ENCODE data around the gene NKX2-2. TPM values are rescaled to one million over a fixed set of nuclear protein-coding genes. Genes with fewer than 3 reads are reported as not detected.

Gene NKX2-2
- polyA plus RNA-seq, 1 donor: 4.1 TPM

DNA sequence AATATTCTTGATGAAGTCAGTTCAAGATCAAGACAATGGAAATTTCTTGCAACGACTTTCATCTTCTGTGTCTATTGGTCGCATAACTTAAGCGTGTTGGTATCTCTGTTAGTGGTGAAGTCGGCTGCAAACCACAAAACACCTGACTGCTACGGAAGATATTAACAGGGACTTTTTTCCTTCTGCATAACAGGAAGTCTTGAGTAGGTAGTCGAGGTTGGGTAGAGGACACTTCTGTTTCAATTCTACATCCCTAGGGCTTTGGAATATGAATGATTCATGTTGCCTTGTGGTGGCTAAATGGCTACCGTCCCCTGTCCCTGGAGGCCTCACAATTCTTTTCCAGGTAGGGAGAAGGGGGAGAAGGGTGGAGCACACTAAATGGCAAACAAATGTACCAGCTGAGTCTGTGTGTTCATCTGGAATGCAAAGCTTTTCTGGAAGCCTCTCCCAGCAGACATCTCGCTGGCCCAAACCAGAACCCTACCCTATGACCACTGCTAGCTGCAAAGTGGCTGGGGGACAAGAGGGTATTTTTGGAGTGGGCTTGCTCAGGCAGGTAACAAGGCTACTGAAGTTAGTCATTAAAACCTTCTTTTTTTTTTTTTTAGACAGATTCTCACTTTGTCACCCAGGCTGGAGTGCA lies 34.6 kb upstream of the NKX2-2 start:
- DNase-seq: no peak
- WGBS (ENCODE audit: insufficient coverage, low lambda C conversion rate): no CpG with 5 or more reads among the region's 8 CpGs
- Histone ChIP-seq H3K4me1 (ENCODE audit: control insufficient read depth, insufficient read depth, low read length) (no peaks in the 10 kb centered on the region), H3K27ac (ENCODE audit: low read length) (no peak overlapping the region), H3K27me3 (ENCODE audit: control insufficient read depth, insufficient read depth, low read length) (no peaks in the 10 kb centered on the region), H3K36me3 (ENCODE audit: control insufficient read depth, insufficient read depth, low read length) (no peaks in the 10 kb centered on the region), H3K9me3 (ENCODE audit: control insufficient read depth, low read depth, low read length) (no peaks in the 10 kb centered on the region), H3K4me3 (ENCODE audit: low read length) (no peak overlapping the region)

DNA sequence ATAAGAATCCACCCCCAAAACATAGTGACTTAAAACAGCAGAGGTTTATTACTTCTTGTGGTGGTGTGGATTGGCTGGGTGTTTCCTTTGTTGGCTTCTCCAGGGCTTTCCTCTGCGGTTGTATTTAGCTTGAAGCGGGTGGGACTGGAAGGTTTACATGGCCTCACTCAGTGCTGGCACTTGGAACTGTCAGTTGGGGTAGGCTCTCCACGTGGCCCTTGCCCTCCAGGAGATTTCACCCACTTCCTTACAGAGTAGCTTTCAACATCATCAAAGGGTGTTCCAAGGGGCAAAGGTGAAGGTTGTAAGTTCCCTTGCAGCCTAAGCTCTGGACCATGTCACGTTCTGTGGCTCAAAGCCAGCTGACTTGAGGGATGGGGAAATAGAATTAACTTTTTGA lies 32.5 kb upstream of the NKX2-2 start:
- H3K27ac ChIP-seq (ENCODE audit: low read length): no peak overlapping the region
- DNase-seq: no peak

DNA sequence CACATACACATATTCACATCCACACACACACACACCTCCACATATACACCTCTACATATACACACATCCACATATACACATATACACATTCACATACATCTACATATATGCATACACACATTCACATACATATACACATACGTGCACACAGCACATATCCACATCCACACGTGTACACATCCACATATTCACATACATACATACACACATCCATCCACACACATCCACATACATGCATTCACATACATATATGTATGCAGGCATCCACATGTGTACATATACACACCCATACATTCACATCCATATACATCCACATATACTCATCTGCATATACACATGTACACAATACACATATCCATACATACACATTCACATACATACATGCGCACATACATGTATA lies 25.6 kb upstream of the NKX2-2 start:
- Histone ChIP-seq H3K27me3 (ENCODE audit: control insufficient read depth, insufficient read depth, low read length) (peaks cover 2% of the 10 kb centered on the region), H3K9me3 (ENCODE audit: control insufficient read depth, low read depth, low read length) (no peaks in the 10 kb centered on the region), H3K4me3 (ENCODE audit: low read length) (no peak overlapping the region), H3K27ac (ENCODE audit: low read length) (no peak overlapping the region), H3K4me1 (ENCODE audit: control insufficient read depth, insufficient read depth, low read length) (no peaks in the 10 kb centered on the region), H3K36me3 (ENCODE audit: control insufficient read depth, insufficient read depth, low read length) (no peaks in the 10 kb centered on the region)
- no peak for DNase-seq
- WGBS (ENCODE audit: insufficient coverage, low lambda C conversion rate): 100% methylated on average over 1 of the region's 3 CpGs

More for the DNA sequence above, 32.5 kb upstream of the NKX2-2 start:
- no peaks in the 10 kb centered on the region for H3K4me1 ChIP-seq (ENCODE audit: control insufficient read depth, insufficient read depth, low read length)
- no peaks in the 10 kb centered on the region for H3K36me3 ChIP-seq (ENCODE audit: control insufficient read depth, insufficient read depth, low read length)
- H3K27me3 ChIP-seq (ENCODE audit: control insufficient read depth, insufficient read depth, low read length): no peaks in the 10 kb centered on the region
- no peak overlapping the region for H3K4me3 ChIP-seq (ENCODE audit: low read length)
- H3K9me3 ChIP-seq (ENCODE audit: control insufficient read depth, low read depth, low read length): no peaks in the 10 kb centered on the region
- 40% methylated on average over 1 of the region's 4 CpGs for WGBS (ENCODE audit: insufficient coverage, low lambda C conversion rate)

DNA sequence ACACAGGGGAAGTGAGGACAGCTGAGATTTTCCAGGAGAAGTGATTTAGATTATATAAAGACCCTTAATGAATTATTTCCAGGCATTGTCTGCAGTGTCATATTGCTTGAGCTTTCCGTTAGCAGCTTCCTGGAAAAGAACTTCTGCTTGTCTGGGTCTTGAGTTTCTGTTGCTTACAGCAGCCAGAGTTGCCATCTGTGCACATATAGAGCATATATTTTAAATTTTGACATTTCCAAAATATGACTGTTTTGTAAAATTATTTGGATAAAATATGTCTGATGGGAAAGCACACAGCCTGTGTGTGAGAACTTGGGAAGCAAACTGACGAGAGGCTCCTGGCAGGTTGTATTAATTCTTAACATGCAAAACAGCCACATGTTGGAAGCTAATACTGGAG lies 21.0 kb upstream of the NKX2-2 start:
- no peak overlapping the region for H3K27ac ChIP-seq (ENCODE audit: low read length)
- H3K4me3 ChIP-seq (ENCODE audit: low read length): no peak overlapping the region
- H3K27me3 ChIP-seq (ENCODE audit: control insufficient read depth, insufficient read depth, low read length): peaks cover 4% of the 10 kb centered on the region
- H3K9me3 ChIP-seq (ENCODE audit: control insufficient read depth, low read depth, low read length): no peaks in the 10 kb centered on the region
- no peak for DNase-seq
- WGBS (ENCODE audit: insufficient coverage, low lambda C conversion rate): 100% methylated on average over 1 of the region's 2 CpGs
- no peaks in the 10 kb centered on the region for H3K4me1 ChIP-seq (ENCODE audit: control insufficient read depth, insufficient read depth, low read length)
- no peaks in the 10 kb centered on the region for H3K36me3 ChIP-seq (ENCODE audit: control insufficient read depth, insufficient read depth, low read length)

DNA sequence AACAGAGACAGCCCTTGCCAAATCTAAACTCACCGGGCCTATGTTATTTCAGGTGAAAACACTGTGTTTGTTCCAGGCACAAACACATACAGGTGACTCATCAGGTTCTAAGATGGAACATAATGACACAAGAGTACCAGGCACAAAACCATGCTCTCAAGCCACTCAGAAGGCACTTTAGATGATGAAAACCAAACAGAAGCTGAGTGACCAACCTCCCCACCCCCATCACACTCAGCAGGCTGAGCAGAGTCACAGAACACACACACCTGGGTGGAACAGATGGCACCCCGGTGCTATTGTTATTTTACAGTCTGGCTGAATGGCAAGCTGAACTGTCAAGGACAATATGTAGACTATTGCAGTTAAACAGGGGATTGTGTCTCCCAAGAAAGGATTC lies 20.6 kb upstream of the NKX2-2 start:
- DNase-seq: peak in 1 of 2 donors; percentile 31

DNA sequence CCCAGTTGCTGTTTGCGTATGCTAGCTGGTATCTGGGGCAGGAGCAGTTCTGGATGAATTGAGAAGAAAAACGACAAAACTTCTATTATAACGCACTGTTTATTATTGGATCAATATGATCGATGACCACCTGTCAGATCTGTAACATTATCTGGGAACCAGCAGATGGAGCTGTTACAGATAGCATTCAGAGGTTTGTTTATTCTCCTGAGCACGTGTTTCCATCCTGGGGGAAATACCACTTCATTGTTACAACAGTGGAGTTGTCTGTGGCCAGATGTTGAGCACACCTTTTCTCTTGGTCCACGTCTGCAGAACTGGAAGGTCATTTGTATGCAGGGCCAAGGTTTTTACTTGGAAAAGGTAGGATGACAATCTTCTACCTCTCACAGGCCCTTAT lies 16.0 kb upstream of the NKX2-2 start:
- DNase-seq: no peak
- H3K27me3 ChIP-seq (ENCODE audit: control insufficient read depth, insufficient read depth, low read length): peaks cover 24% of the 10 kb centered on the region

More for the DNA sequence above, 20.6 kb upstream of the NKX2-2 start:
- H3K9me3 ChIP-seq (ENCODE audit: control insufficient read depth, low read depth, low read length): no peaks in the 10 kb centered on the region
- no peaks in the 10 kb centered on the region for H3K4me1 ChIP-seq (ENCODE audit: control insufficient read depth, insufficient read depth, low read length)
- H3K4me3 ChIP-seq (ENCODE audit: low read length): no peak overlapping the region
- WGBS (ENCODE audit: insufficient coverage, low lambda C conversion rate): no CpG with 5 or more reads among the region's 2 CpGs
- H3K27ac ChIP-seq (ENCODE audit: low read length): no peak overlapping the region
- peaks cover 4% of the 10 kb centered on the region for H3K27me3 ChIP-seq (ENCODE audit: control insufficient read depth, insufficient read depth, low read length)
- H3K36me3 ChIP-seq (ENCODE audit: control insufficient read depth, insufficient read depth, low read length): no peaks in the 10 kb centered on the region

DNA sequence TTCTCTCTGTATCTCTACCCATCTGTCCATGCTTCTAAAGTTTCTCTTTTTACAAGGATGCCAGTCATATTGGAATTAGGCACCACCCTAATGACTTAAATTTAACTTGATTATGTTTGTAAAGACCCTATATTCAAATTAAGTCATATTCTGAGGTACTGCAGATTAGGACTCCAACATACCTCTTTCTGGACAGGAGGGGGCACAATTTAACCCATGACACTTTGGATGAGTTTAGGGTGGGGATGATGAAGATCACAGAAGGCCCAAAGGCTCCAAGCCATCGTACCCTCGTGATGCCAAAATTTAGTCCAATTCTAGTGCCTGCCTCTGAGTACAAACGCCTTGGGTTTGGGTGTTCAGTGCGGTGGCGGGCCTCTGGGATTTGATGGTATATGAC lies 15.0 kb upstream of the NKX2-2 start:
- no peaks in the 10 kb centered on the region for H3K9me3 ChIP-seq (ENCODE audit: control insufficient read depth, low read depth, low read length)
- H3K36me3 ChIP-seq (ENCODE audit: control insufficient read depth, insufficient read depth, low read length): no peaks in the 10 kb centered on the region
- 94% methylated on average over 3 of the region's 5 CpGs for WGBS (ENCODE audit: insufficient coverage, low lambda C conversion rate)
- no peaks in the 10 kb centered on the region for H3K4me1 ChIP-seq (ENCODE audit: control insufficient read depth, insufficient read depth, low read length)
- H3K27ac ChIP-seq (ENCODE audit: low read length): no peak overlapping the region
- no peak overlapping the region for H3K4me3 ChIP-seq (ENCODE audit: low read length)
- H3K27me3 ChIP-seq (ENCODE audit: control insufficient read depth, insufficient read depth, low read length): peaks cover 34% of the 10 kb centered on the region
- no peak for DNase-seq

More for the DNA sequence above, 16.0 kb upstream of the NKX2-2 start:
- no peak overlapping the region for H3K27ac ChIP-seq (ENCODE audit: low read length)
- WGBS (ENCODE audit: insufficient coverage, low lambda C conversion rate): no CpG with 5 or more reads among the region's 6 CpGs
- no peaks in the 10 kb centered on the region for H3K9me3 ChIP-seq (ENCODE audit: control insufficient read depth, low read depth, low read length)
- H3K4me1 ChIP-seq (ENCODE audit: control insufficient read depth, insufficient read depth, low read length): no peaks in the 10 kb centered on the region
- H3K4me3 ChIP-seq (ENCODE audit: low read length): no peak overlapping the region
- H3K36me3 ChIP-seq (ENCODE audit: control insufficient read depth, insufficient read depth, low read length): no peaks in the 10 kb centered on the region

DNA sequence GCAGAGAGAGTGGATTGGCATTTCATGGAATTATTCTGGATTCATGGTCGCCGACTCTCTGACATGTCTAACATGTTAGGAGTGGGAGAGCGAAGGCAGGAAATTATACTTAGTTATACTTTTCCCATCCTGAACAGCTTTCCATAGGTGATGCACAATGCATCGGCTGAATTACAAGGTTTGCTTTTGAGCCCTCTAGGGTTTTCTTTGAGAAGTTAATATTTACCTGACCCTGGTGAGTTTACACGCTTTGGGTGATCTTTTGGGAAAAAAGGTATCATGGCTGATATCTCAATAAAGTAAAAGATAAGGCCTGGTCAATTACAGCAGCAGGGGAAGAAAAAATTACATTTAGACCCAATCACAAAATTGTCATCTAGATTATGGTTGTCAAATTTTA lies 14.0 kb upstream of the NKX2-2 start:
- Histone ChIP-seq H3K9me3 (ENCODE audit: control insufficient read depth, low read depth, low read length) (no peaks in the 10 kb centered on the region), H3K27me3 (ENCODE audit: control insufficient read depth, insufficient read depth, low read length) (peaks cover 44% of the 10 kb centered on the region), H3K4me3 (ENCODE audit: low read length) (no peak overlapping the region), H3K27ac (ENCODE audit: low read length) (no peak overlapping the region), H3K36me3 (ENCODE audit: control insufficient read depth, insufficient read depth, low read length) (no peaks in the 10 kb centered on the region), H3K4me1 (ENCODE audit: control insufficient read depth, insufficient read depth, low read length) (peaks cover 1% of the 10 kb centered on the region)
- WGBS (ENCODE audit: insufficient coverage, low lambda C conversion rate): 38% methylated on average over 1 of the region's 5 CpGs
- DNase-seq: no peak

DNA sequence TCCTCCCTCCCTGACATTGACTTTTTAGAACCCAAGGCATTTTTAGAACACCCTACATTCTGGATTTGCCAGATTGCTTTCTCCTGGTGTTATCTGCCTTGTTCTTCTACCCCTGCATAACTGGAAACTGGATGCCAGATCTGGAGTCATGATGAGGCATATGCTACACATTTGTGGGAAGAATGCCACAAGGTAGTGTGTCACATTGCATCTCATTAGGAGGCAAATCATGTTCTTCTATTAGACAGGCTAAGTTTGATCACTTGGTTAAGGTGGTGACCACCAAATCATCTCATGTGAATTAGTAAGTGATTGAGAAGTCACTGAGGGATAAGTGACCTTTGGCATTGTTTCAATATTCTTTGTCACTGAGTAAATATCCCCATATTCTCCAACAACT lies 12.9 kb upstream of the NKX2-2 start:
- Histone ChIP-seq H3K4me1 (ENCODE audit: control insufficient read depth, insufficient read depth, low read length) (peaks cover 3% of the 10 kb centered on the region), H3K4me3 (ENCODE audit: low read length) (no peak overlapping the region), H3K9me3 (ENCODE audit: control insufficient read depth, low read depth, low read length) (no peaks in the 10 kb centered on the region), H3K27me3 (ENCODE audit: control insufficient read depth, insufficient read depth, low read length) (peaks cover 49% of the 10 kb centered on the region), H3K27ac (ENCODE audit: low read length) (no peak overlapping the region), H3K36me3 (ENCODE audit: control insufficient read depth, insufficient read depth, low read length) (no peaks in the 10 kb centered on the region)
- no peak for DNase-seq

DNA sequence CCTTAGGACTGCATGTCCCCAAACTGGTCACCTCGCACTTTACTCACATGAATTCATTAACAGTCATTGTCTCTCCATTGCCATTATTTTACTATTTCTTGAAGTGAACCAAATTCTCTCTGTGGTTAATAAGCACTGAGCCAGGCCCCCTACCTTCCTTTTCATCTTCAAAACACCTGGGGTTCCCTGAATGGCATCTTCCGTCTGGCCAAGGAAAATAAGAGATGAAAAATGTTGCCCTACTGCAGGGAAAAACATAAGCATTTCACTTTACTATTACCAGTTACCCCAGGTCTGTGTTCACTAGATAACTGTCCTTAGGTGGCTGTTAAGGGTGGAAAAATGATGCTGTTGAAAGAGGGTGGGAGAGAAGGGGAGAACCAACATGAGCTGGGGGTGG lies 10.0 kb upstream of the NKX2-2 start:
- H3K27me3 ChIP-seq (ENCODE audit: control insufficient read depth, insufficient read depth, low read length): peaks cover 78% of the 10 kb centered on the region
- H3K9me3 ChIP-seq (ENCODE audit: control insufficient read depth, low read depth, low read length): no peaks in the 10 kb centered on the region
- H3K27ac ChIP-seq (ENCODE audit: low read length): no peak overlapping the region
- H3K36me3 ChIP-seq (ENCODE audit: control insufficient read depth, insufficient read depth, low read length): no peaks in the 10 kb centered on the region
- peaks cover 3% of the 10 kb centered on the region for H3K4me1 ChIP-seq (ENCODE audit: control insufficient read depth, insufficient read depth, low read length)
- WGBS (ENCODE audit: insufficient coverage, low lambda C conversion rate): no CpG with 5 or more reads among the region's 2 CpGs
- H3K4me3 ChIP-seq (ENCODE audit: low read length): no peak overlapping the region
- no peak for DNase-seq

DNA sequence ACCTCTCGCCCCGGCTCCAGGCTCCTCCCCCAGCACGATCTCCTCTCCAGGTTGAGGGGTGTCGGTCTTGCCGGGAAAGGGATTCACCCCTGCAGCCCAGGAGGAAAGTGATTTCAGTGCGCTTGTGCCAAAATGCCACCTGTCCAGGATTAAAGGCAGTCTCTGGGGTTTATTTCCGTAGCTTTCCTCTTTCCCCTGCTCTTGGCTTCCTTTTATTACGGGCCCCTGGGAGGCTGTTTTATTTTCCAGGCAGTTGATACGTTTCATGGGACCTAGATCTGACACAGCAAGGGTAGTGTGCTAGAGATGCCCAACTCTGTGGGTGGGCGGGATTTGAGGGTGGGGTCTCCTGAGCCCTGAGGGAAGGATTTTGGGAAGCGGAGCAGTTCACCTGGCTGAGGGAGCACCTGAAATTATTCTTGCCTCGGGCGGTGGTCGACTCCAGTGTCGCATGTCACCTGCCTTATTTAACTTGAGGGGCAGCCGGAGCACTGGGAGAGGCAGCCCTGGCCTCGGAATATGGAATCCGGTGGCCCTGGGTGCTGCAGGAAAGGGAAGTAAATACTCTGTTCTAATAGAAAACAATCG lies 9.5 kb upstream of the NKX2-2 start:
- Histone ChIP-seq H3K4me1 (ENCODE audit: control insufficient read depth, insufficient read depth, low read length) (peaks cover 3% of the 10 kb centered on the region), H3K4me3 (ENCODE audit: low read length) (no peak overlapping the region), H3K27ac (ENCODE audit: low read length) (no peak overlapping the region), H3K27me3 (ENCODE audit: control insufficient read depth, insufficient read depth, low read length) (peaks cover 83% of the 10 kb centered on the region), H3K9me3 (ENCODE audit: control insufficient read depth, low read depth, low read length) (no peaks in the 10 kb centered on the region), H3K36me3 (ENCODE audit: control insufficient read depth, insufficient read depth, low read length) (no peaks in the 10 kb centered on the region)
- no peak for DNase-seq
- 0% methylated on average over 1 of the region's 19 CpGs for WGBS (ENCODE audit: insufficient coverage, low lambda C conversion rate)
